ENCODE results near the gene SLC35F1.

SLC35F1 gene

DNA sequence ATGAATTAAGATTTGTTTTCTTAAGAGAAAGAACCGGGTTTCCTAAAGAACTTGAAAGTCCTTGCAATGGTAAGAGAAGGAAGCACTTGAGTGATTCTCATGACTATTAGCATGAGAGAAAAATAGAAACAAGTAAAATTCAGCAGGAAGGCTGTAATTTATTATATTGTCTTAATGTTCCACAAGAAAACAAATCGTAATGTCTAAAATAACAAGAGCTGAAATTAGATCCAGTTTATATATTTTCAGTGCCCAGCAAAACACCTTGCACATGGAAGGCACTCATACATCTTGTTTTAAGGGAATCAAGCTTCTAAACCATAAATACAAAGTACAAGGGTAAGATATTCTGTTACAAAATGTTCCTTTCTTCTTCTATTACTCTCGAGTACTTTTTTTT is 411.6 kb downstream of the SLC35F1 start:
- H3K9me3 ChIP-seq (ENCODE audit: insufficient read depth, low read length, severe bottlenecking), result no peaks in the 10 kb centered on the region
- no peak overlapping the region for H3K4me2 ChIP-seq (ENCODE audit: insufficient read depth, low read length)
- H4K20me1 ChIP-seq (ENCODE audit: insufficient read depth, low read length), result no peaks in the 10 kb centered on the region
- H3K9ac ChIP-seq (ENCODE audit: low read depth, low read length), result no peak overlapping the region
- H3K27me3 ChIP-seq (ENCODE audit: insufficient read depth, low read length, poor library complexity), result peaks cover 2% of the 10 kb centered on the region
- H3K36me3 ChIP-seq (ENCODE audit: insufficient read depth, low read length), result no peaks in the 10 kb centered on the region
- H3K27ac ChIP-seq (ENCODE audit: low read length), result no peak overlapping the region
- DNase-seq (no peak), ATAC-seq (ENCODE audit: insufficient read depth, low read depth) (no peak)
- TF ChIP-seq, protein P1, sequence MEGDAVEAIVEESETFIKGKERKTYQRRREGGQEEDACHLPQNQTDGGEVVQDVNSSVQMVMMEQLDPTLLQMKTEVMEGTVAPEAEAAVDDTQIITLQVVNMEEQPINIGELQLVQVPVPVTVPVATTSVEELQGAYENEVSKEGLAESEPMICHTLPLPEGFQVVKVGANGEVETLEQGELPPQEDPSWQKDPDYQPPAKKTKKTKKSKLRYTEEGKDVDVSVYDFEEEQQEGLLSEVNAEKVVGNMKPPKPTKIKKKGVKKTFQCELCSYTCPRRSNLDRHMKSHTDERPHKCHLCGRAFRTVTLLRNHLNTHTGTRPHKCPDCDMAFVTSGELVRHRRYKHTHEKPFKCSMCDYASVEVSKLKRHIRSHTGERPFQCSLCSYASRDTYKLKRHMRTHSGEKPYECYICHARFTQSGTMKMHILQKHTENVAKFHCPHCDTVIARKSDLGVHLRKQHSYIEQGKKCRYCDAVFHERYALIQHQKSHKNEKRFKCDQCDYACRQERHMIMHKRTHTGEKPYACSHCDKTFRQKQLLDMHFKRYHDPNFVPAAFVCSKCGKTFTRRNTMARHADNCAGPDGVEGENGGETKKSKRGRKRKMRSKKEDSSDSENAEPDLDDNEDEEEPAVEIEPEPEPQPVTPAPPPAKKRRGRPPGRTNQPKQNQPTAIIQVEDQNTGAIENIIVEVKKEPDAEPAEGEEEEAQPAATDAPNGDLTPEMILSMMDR (IDR thresholded peaks at IDR 0.05; ENCODE audit: borderline replicate concordance, extremely low read depth, low read length, poor library complexity, severe bottlenecking), result no peak
- no peak for TF ChIP-seq EZH2 (IDR thresholded peaks at IDR 0.05; ENCODE audit: borderline replicate concordance, low read depth, low read length, severe bottlenecking)
- no peaks in the 10 kb centered on the region for H3K4me1 ChIP-seq (ENCODE audit: insufficient read depth, low read length)
- no peak overlapping the region for H2AFZ ChIP-seq (ENCODE audit: low read depth, low read length)
- H3K4me3 ChIP-seq (ENCODE audit: low read depth in 1 of 2, low read length in 2 of 2), result no peak overlapping the region
- no peaks in the 10 kb centered on the region for H3K79me2 ChIP-seq (ENCODE audit: insufficient read depth, low read length)

DNA sequence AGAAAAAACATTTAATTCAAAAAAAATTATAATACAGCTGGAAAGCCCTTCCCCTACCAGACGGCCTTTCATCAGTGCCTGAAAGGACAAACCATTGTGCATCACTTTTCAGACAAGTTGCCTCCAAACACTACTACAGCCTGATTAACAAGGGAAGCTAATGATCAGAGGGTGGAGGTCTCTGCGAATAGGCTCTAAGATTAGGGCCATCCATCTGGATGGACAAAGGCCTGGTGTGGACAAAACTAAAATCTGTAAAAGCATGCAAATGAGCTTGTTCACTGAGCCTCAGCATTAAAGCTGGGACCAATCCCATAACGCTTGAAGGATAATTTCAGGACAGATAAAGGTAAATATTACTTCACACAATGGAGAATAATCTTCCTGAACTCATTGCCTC is 412.4 kb downstream of the SLC35F1 start:
- no peak overlapping the region for H3K9ac ChIP-seq (ENCODE audit: low read depth, low read length)
- no peak overlapping the region for H3K4me3 ChIP-seq (ENCODE audit: low read depth in 1 of 2, low read length in 2 of 2)
- no peaks in the 10 kb centered on the region for H4K20me1 ChIP-seq (ENCODE audit: insufficient read depth, low read length)
- ATAC-seq (ENCODE audit: insufficient read depth, low read depth) (no peak), DNase-seq (no peak)
- no peaks in the 10 kb centered on the region for H3K79me2 ChIP-seq (ENCODE audit: insufficient read depth, low read length)
- no peak overlapping the region for H2AFZ ChIP-seq (ENCODE audit: low read depth, low read length)
- H3K36me3 ChIP-seq (ENCODE audit: insufficient read depth, low read length), result no peaks in the 10 kb centered on the region
- no peak overlapping the region for H3K27ac ChIP-seq (ENCODE audit: low read length)
- no peaks in the 10 kb centered on the region for H3K4me1 ChIP-seq (ENCODE audit: insufficient read depth, low read length)
- peaks cover 2% of the 10 kb centered on the region for H3K27me3 ChIP-seq (ENCODE audit: insufficient read depth, low read length, poor library complexity)
- H3K9me3 ChIP-seq (ENCODE audit: insufficient read depth, low read length, severe bottlenecking), result no peaks in the 10 kb centered on the region
- no peak for TF ChIP-seq EZH2 (IDR thresholded peaks at IDR 0.05; ENCODE audit: borderline replicate concordance, low read depth, low read length, severe bottlenecking)
- TF ChIP-seq, protein P1 (IDR thresholded peaks at IDR 0.05; ENCODE audit: borderline replicate concordance, extremely low read depth, low read length, poor library complexity, severe bottlenecking), result no peak
- no peak overlapping the region for H3K4me2 ChIP-seq (ENCODE audit: insufficient read depth, low read length)

DNA sequence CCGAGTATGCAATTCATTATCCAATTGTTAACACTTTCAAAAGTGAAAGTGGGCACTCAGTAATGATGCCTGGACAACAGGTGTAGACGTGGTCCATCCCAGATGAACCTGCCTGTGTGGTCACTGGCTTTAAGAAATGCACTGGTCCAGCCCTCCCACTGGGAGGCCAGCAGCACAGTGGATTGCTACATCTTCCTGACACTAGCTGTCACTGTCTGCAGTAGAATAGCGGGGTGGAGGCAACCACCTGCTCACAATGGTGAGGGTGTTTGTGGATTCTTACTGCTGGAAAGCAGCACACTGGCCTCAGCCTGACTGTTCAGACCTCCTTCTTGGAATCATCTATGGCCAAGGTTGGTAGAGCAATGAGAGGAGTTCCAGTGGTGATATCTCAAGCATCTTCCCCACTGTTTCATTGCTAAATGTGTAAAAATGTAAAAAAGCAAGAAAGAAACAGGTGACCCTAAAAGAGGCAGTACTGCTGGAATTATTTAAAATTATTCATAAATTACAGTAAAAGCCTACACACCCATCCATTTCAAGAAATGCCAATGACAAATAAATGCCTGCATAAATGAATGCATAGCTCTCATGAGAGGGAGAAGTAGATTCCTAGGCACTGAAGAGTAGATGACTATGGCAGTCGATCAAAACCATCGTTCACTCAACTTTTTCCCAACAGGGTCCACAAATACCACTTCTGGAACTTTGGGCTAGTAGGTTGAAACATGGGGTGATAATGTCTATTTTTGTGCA is 413.0 kb downstream of the SLC35F1 start:
- no peaks in the 10 kb centered on the region for H3K79me2 ChIP-seq (ENCODE audit: insufficient read depth, low read length)
- H3K9me3 ChIP-seq (ENCODE audit: insufficient read depth, low read length, severe bottlenecking), result no peaks in the 10 kb centered on the region
- H3K4me3 ChIP-seq (ENCODE audit: low read depth in 1 of 2, low read length in 2 of 2), result no peak overlapping the region
- ATAC-seq (ENCODE audit: insufficient read depth, low read depth) (no peak), DNase-seq (no peak)
- no peak overlapping the region for H2AFZ ChIP-seq (ENCODE audit: low read depth, low read length)
- H3K9ac ChIP-seq (ENCODE audit: low read depth, low read length), result no peak overlapping the region
- H3K4me2 ChIP-seq (ENCODE audit: insufficient read depth, low read length), result no peak overlapping the region
- H3K27ac ChIP-seq (ENCODE audit: low read length), result no peak overlapping the region
- H3K4me1 ChIP-seq (ENCODE audit: insufficient read depth, low read length), result no peaks in the 10 kb centered on the region
- TF ChIP-seq, protein P1 (IDR thresholded peaks at IDR 0.05; ENCODE audit: borderline replicate concordance, extremely low read depth, low read length, poor library complexity, severe bottlenecking), result peak; percentile 7
- no peak for TF ChIP-seq EZH2 (IDR thresholded peaks at IDR 0.05; ENCODE audit: borderline replicate concordance, low read depth, low read length, severe bottlenecking)
- peaks cover 2% of the 10 kb centered on the region for H3K27me3 ChIP-seq (ENCODE audit: insufficient read depth, low read length, poor library complexity)
- no peaks in the 10 kb centered on the region for H4K20me1 ChIP-seq (ENCODE audit: insufficient read depth, low read length)
- no peaks in the 10 kb centered on the region for H3K36me3 ChIP-seq (ENCODE audit: insufficient read depth, low read length)
